KMS-11 (cell line): ENCODE results near the gene CHRNB1.

Experiments
- H2AFZ ChIP-seq: fragments of 200-600 bp; sonication (generic); 2 replicates; pipeline ENCODE4 v1.6.1; 2016; ENCODE audit warnings: antibody characterized with exemption, mixed run types, low read depth
- H3K27ac ChIP-seq: fragments of 200-600 bp; sonication (generic); 2 replicates; pipeline ENCODE4 v1.6.1; 2016; ENCODE audit warnings: mild to moderate bottlenecking, mixed run types
- H3K27me3 ChIP-seq: fragments of 200-600 bp; sonication (generic); 2 replicates; pipeline ENCODE4 v1.6.1; 2017; ENCODE audit warnings: mild to moderate bottlenecking, low read depth, mixed run types, moderate library complexity; ENCODE audit not compliant: insufficient read depth
- H3K36me3 ChIP-seq: fragments of 200-600 bp; sonication (generic); 2 replicates; pipeline ENCODE4 v1.6.1; 2017; ENCODE audit warnings: mild to moderate bottlenecking, mixed run types; ENCODE audit not compliant: insufficient read depth
- H3K4me1 ChIP-seq: fragments of 200-600 bp; sonication (generic); 2 replicates; pipeline ENCODE4 v1.6.1; 2016; ENCODE audit warnings: mild to moderate bottlenecking, low read depth, mixed run types; ENCODE audit not compliant: poor library complexity, severe bottlenecking
- H3K4me2 ChIP-seq: fragments of 200-600 bp; sonication (generic); 2 replicates; pipeline ENCODE4 v1.7.0; 2016; ENCODE audit warnings: mild to moderate bottlenecking, mixed run types
- H3K4me3 ChIP-seq: fragments of 200-600 bp; sonication (generic); IDR thresholded peaks from 2 replicates; pipeline ENCODE4 v1.6.1; 2017; ENCODE audit warnings: low read depth, low read length, mixed read lengths; ENCODE audit not compliant: insufficient read depth
- H3K79me2 ChIP-seq: fragments of 200-600 bp; sonication (generic); 2 replicates; pipeline ENCODE4 v1.6.1; 2016; ENCODE audit warnings: low read depth, mixed run types; ENCODE audit not compliant: insufficient read depth
- H3K9ac ChIP-seq: fragments of 200-600 bp; sonication (generic); 2 replicates; pipeline ENCODE4 v1.6.1; 2016; ENCODE audit warnings: mild to moderate bottlenecking, mixed run types
- H4K20me1 ChIP-seq: fragments of 200-600 bp; sonication (generic); 2 replicates; pipeline ENCODE4 v1.6.1; 2016; ENCODE audit warnings: mild to moderate bottlenecking, mixed run types; ENCODE audit not compliant: insufficient read depth
- TF ChIP-seq, protein P1 (sequence below): fragments of 200-600 bp; sonication (generic); conservative IDR thresholded peaks from 2 replicates; pipeline ENCODE4 v1.6.1; 2017; ENCODE audit warnings: low read depth, mild to moderate bottlenecking, antibody characterized with exemption, low read length, moderate library complexity, mixed read lengths

CHRNB1 gene

DNA sequence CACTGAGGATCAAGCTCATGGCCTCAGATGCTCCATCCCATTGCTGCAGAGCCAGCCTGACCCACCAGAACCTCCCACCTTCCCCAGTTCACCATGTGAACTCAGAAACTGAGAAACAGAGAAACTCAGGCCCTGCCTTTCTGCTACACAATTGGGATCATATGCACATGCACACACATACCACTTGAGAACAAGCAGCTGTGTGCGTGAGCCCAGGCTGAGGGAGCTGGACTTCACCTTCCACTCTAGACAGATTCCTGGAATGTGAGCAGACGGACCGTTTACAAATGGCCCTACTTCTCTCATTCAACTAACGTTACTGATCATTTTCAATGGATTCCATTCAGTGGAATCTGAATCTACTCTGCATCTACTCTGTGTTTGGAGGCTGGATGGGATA is 21.2 kb upstream of the CHRNB1 start:
- Histone ChIP-seq H3K4me3 (no peak overlapping the region), H3K36me3 (no peaks in the 10 kb centered on the region), H4K20me1 (no peaks in the 10 kb centered on the region), H2AFZ (no peak overlapping the region), H3K27me3 (no peaks in the 10 kb centered on the region), H3K9ac (no peak overlapping the region), H3K79me2 (no peaks in the 10 kb centered on the region), H3K4me1 (no peaks in the 10 kb centered on the region), H3K4me2 (no peak overlapping the region), H3K27ac (no peak overlapping the region)
- TF ChIP-seq, protein P1, sequence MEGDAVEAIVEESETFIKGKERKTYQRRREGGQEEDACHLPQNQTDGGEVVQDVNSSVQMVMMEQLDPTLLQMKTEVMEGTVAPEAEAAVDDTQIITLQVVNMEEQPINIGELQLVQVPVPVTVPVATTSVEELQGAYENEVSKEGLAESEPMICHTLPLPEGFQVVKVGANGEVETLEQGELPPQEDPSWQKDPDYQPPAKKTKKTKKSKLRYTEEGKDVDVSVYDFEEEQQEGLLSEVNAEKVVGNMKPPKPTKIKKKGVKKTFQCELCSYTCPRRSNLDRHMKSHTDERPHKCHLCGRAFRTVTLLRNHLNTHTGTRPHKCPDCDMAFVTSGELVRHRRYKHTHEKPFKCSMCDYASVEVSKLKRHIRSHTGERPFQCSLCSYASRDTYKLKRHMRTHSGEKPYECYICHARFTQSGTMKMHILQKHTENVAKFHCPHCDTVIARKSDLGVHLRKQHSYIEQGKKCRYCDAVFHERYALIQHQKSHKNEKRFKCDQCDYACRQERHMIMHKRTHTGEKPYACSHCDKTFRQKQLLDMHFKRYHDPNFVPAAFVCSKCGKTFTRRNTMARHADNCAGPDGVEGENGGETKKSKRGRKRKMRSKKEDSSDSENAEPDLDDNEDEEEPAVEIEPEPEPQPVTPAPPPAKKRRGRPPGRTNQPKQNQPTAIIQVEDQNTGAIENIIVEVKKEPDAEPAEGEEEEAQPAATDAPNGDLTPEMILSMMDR = no peak

DNA sequence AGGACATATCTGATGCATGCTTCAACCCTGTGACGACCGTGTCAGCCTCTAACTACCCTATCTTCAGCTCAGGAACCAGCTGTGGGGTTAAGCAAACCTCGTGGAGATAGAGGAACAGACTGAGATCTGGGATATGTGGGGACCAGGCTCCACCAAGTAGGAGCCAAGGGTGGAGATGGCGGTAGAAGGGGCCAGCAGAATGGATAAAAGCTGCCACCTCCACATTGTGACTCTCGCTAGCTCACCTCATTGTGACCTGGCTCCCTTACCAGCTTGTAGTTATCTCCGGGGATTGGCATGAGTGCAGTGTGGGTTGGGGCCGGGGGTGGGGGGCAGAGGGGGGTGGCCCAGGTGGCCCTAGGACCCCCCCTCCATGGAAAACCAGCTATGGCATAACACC is 19.5 kb upstream of the CHRNB1 start, which contains the start of gene SPEM2:
TSS of gene SPEM2 (plus strand) at position 301 of the 400 bp plus-strand sequence. CDS start at position 374, 73 bp downstream.
- Histone ChIP-seq H3K27me3 (no peaks in the 10 kb centered on the region), H3K4me3 (no peak within 1 kb of the TSS), H3K4me1 (no peaks in the 10 kb centered on the region), H3K4me2 (no peak within 1 kb of the TSS), H3K36me3 (no peaks in the 10 kb centered on the region), H4K20me1 (no peaks in the 10 kb centered on the region), H2AFZ (no peak within 1 kb of the TSS), H3K9ac (no peak within 1 kb of the TSS), H3K27ac (no peak within 1 kb of the TSS), H3K79me2 (no peaks in the 10 kb centered on the region)
- TF ChIP-seq, protein P1 = no peak

DNA sequence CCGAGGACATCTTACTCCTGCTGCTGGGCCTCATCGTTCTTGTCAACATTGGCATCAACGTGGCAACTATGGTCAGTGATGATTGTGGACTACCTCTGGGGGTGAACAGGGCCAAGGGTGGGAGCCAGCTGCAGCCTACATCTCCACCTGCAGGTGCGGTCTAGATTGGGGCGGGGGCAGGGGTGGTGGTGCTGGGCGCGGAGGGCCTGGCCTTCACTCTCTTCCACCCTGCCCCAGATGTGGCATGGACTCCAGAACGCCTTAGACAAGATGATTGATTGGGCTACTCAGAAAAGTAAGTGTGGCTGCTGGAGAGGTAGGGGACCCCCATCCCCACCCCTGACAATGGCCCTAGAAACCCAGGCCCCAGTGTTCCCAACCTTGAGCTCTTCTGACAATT is 19.1 kb upstream of the CHRNB1 start:
- Histone ChIP-seq H4K20me1 (no peaks in the 10 kb centered on the region), H3K4me3 (no peak overlapping the region), H3K4me1 (no peaks in the 10 kb centered on the region), H3K4me2 (no peak overlapping the region), H3K9ac (no peak overlapping the region), H3K27ac (no peak overlapping the region), H3K36me3 (no peaks in the 10 kb centered on the region), H3K79me2 (no peaks in the 10 kb centered on the region), H2AFZ (no peak overlapping the region), H3K27me3 (no peaks in the 10 kb centered on the region)
- TF ChIP-seq, protein P1 = no peak

DNA sequence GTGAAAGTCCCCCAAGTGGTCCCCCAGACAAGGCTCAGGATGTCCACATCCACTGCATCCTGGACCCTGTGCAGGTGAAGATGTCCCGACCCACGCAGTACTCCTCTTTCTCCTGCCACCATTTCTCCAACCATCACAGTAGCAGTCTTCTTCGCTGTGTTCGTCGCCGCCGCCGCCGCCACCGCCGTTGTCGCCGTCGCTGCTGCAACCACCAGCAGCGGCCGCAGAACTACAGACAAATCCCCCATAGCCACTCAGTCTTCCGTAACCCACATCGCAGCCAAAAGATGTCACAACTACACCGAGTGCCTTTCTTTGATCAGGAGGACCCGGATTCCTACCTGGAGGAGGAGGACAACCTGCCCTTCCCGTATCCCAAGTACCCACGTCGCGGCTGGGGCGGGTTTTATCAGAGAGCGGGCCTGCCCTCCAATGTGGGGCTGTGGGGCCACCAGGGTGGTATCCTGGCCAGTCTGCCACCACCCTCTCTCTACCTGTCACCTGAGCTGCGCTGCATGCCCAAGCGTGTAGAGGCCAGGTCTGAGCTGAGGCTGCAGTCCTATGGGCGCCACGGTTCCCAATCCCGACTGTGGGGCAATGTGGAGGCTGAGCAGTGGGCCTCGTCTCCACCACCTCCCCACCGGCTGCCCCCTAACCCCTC is 18.5 kb upstream of the CHRNB1 start:
- H3K9ac ChIP-seq = no peak overlapping the region
- H3K4me2 ChIP-seq = no peak overlapping the region
- no peaks in the 10 kb centered on the region for H4K20me1 ChIP-seq
- TF ChIP-seq, protein P1 = no peak
- no peaks in the 10 kb centered on the region for H3K79me2 ChIP-seq
- no peak overlapping the region for H2AFZ ChIP-seq
- H3K27ac ChIP-seq = no peak overlapping the region
- H3K4me3 ChIP-seq = no peak overlapping the region
- H3K4me1 ChIP-seq = no peaks in the 10 kb centered on the region
- H3K27me3 ChIP-seq = no peaks in the 10 kb centered on the region
- no peaks in the 10 kb centered on the region for H3K36me3 ChIP-seq
